Stimulated activated CD8-positive, alpha-beta memory T cell treated with anti-CD3 and anti-CD28 coated beads, Interleukin-7, amount 100 ng/mL, for 48 hours (primary cell): Measurements from ENCODE around the gene NPR3.

Experiments used
- DNase-seq, 2 donors: peaks; one replicate each; pipeline ENCODE4 v3.0.0-alpha.2; 2020; ENCODE audit warnings: low read depth in 1 of 2; ENCODE audit errors: extremely low read depth in 1 of 2

Gene NPR3

GRCh38 chr5:32754284-32754683, 43.2 kb downstream of the NPR3 start:
- DNase-seq = no peak

GRCh38 chr5:32760091-32760509, 49.0 kb downstream of the NPR3 start:
- no peak for DNase-seq

- no peak for DNase-seq
Measured at GRCh38 chr5:32765266-32765665, 54.1 kb downstream of the NPR3 start.

GRCh38 chr5:32767948-32768467, 56.9 kb downstream of the NPR3 start:
- no peak for DNase-seq

GRCh38 chr5:32769711-32770110, 58.6 kb downstream of the NPR3 start:
- no peak for DNase-seq

- no peak for DNase-seq
Measured at GRCh38 chr5:32770444-32770843, 59.3 kb downstream of the NPR3 start.

GRCh38 chr5:32771037-32771436, 59.9 kb downstream of the NPR3 start:
- DNase-seq = no peak

- DNase-seq = no peak
Measured at GRCh38 chr5:32773944-32774343, 62.8 kb downstream of the NPR3 start.

- DNase-seq = no peak
Measured at GRCh38 chr5:32776200-32776599, 65.1 kb downstream of the NPR3 start.

- DNase-seq = no peak
Measured at GRCh38 chr5:32777222-32777621, 66.1 kb downstream of the NPR3 start.

GRCh38 chr5:32777733-32778132, 66.6 kb downstream of the NPR3 start:
- DNase-seq = no peak

GRCh38 chr5:32778403-32778802, 67.3 kb downstream of the NPR3 start:
- no peak for DNase-seq

GRCh38 chr5:32779754-32780415, 68.8 kb downstream of the NPR3 start:
- no peak for DNase-seq

- no peak for DNase-seq
Measured at GRCh38 chr5:32780508-32780919, 69.4 kb downstream of the NPR3 start.

GRCh38 chr5:32783661-32784060, 72.5 kb downstream of the NPR3 start:
- DNase-seq = no peak

- DNase-seq = no peak
Measured at GRCh38 chr5:32785611-32786254, 74.6 kb downstream of the NPR3 start.

GRCh38 chr5:32786311-32786710, 75.2 kb downstream of the NPR3 start:
- DNase-seq = no peak

GRCh38 chr5:32790411-32790951, 79.4 kb downstream of the NPR3 start:
- no peak for DNase-seq

GRCh38 chr5:32791536-32792243, 80.6 kb downstream of the NPR3 start:
- no peak for DNase-seq

- no peak for DNase-seq
Measured at GRCh38 chr5:32794086-32794485, 83.0 kb downstream of the NPR3 start.

- DNase-seq = no peak
Measured at GRCh38 chr5:32802764-32803163, 91.6 kb downstream of the NPR3 start.

GRCh38 chr5:32803656-32804055, 92.5 kb downstream of the NPR3 start:
- no peak for DNase-seq
